ENCODE results near the gene FBXO42.

DNA sequence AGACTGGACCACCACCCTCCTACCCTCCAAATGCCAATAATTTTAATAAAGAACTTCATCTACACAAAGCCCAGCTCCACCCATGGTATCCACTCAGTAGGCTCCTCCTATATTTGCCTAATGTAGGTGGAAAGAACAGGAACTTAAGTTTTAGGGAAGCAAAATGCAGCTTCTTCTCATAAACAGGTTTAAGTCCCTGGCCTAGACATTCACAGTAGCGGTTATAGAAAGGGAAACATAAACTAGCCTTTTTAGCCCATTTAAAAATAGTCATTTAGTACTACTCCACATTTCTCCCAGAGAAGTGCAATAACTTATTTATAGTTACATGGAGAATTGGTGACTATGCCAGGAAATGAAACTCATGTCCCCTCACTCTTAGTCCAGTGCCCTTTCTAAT is 58.7 kb downstream of the FBXO42 start:
- TF ChIP-seq, protein P1, sequence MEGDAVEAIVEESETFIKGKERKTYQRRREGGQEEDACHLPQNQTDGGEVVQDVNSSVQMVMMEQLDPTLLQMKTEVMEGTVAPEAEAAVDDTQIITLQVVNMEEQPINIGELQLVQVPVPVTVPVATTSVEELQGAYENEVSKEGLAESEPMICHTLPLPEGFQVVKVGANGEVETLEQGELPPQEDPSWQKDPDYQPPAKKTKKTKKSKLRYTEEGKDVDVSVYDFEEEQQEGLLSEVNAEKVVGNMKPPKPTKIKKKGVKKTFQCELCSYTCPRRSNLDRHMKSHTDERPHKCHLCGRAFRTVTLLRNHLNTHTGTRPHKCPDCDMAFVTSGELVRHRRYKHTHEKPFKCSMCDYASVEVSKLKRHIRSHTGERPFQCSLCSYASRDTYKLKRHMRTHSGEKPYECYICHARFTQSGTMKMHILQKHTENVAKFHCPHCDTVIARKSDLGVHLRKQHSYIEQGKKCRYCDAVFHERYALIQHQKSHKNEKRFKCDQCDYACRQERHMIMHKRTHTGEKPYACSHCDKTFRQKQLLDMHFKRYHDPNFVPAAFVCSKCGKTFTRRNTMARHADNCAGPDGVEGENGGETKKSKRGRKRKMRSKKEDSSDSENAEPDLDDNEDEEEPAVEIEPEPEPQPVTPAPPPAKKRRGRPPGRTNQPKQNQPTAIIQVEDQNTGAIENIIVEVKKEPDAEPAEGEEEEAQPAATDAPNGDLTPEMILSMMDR (conservative IDR thresholded peaks at IDR 0.05 in 1 of 2, IDR thresholded peaks at IDR 0.05 in 1 of 2; ENCODE audit: low read depth in 1 of 2, low read length in 2 of 2), result no peak
- no peak for TF ChIP-seq EZH2 (IDR thresholded peaks at IDR 0.05; ENCODE audit: low read length, missing control alignments)
